ENCODE measurements around the gene AURKAIP1. TPM values are rescaled to one million over a fixed set of nuclear protein-coding genes. Genes with fewer than 3 reads are reported as not detected.

AURKAIP1 gene
- total and polyA plus RNA-seq, 2 of the 4 experiments (the other 2 are of a cell fraction), result 45.7 to 107 TPM

DNA sequence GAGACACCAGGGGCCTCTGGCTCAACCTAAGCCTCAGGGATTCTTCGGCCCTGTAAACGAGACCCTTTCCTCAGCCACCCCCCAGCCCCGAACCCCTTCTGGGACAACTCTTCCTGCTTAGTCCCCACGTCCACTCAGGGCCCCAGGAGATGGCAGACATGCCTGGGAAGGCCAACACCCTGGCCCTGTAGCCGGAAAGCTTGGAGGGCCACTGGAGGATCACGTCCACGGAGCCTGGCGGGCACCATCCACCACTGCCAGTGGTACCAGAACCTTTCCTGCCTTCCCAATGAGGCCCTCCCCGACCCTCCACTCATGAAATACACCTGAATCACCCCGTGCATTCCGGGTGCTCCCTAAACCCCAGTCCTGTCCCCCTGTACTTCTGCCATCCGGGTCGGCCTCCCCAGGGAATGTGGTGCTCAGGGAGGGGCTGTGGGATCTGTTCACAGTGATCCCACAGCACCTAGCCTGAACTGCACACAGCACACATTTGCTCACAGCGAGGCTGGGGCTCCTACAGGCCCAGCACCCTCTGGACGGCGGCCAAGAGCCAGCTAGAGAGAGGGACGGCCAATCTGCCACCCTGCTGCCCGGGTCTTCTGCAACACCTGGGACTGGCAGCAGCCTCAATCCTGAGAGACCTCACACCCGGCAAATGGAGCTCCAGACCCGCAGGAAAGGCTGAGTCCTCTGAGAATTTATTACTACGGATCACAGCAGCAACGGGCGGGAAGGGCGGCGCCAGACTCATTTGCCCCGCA, 1.8 kb downstream of the AURKAIP1 start (continued):
- TF ChIP-seq, protein P1, sequence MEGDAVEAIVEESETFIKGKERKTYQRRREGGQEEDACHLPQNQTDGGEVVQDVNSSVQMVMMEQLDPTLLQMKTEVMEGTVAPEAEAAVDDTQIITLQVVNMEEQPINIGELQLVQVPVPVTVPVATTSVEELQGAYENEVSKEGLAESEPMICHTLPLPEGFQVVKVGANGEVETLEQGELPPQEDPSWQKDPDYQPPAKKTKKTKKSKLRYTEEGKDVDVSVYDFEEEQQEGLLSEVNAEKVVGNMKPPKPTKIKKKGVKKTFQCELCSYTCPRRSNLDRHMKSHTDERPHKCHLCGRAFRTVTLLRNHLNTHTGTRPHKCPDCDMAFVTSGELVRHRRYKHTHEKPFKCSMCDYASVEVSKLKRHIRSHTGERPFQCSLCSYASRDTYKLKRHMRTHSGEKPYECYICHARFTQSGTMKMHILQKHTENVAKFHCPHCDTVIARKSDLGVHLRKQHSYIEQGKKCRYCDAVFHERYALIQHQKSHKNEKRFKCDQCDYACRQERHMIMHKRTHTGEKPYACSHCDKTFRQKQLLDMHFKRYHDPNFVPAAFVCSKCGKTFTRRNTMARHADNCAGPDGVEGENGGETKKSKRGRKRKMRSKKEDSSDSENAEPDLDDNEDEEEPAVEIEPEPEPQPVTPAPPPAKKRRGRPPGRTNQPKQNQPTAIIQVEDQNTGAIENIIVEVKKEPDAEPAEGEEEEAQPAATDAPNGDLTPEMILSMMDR (conservative IDR thresholded peaks at IDR 0.05; ENCODE audit: low read depth, low read length), result no peak
